GM11168 (cell line): ENCODE measurements around the gene RTL1.

ENCODE experiments used
- in situ Hi-C: fragments of 300-500 bp; cut with MboI; formaldehyde crosslinking; loops from one replicate; pipeline ENCODE4 v1.12.0; 2022; ENCODE audit warnings: low sequenced_read_pairs; ENCODE audit not compliant: unreplicated experiment

Gene RTL1

GRCh38 chr14:100903672-100904185 is at the start of gene RTL1:
RTL1 (minus strand) TSS chr14:100903722; CDS start chr14:100884788, 18,934 bp downstream.
- in situ Hi-C loops = no loop called here

- in situ Hi-C loops = no loop called here
These were observed 46.5 kb upstream of the RTL1 start for GRCh38 chr14:100950024-100950423.

GRCh38 chr14:100944052-100944451 is 40.5 kb upstream of the RTL1 start:
- in situ Hi-C loops = no loop called here

- in situ Hi-C loops = no loop called here
These were observed 26.7 kb upstream of the RTL1 start for GRCh38 chr14:100930270-100930669.

- in situ Hi-C loops = no loop called here
These were observed 12.0 kb upstream of the RTL1 start for GRCh38 chr14:100915560-100915959.

- in situ Hi-C loops = no loop called here
These were observed 11.1 kb upstream of the RTL1 start for GRCh38 chr14:100914597-100915021.

- in situ Hi-C loops = no loop called here
These were observed 8.3 kb upstream of the RTL1 start for GRCh38 chr14:100911665-100912316.

GRCh38 chr14:100910888-100911664 is 7.6 kb upstream of the RTL1 start:
- in situ Hi-C loops = no loop called here

- in situ Hi-C loops = no loop called here
These were observed 5.9 kb upstream of the RTL1 start for GRCh38 chr14:100909439-100909838.

- in situ Hi-C loops = no loop called here
These were observed 3.7 kb upstream of the RTL1 start for GRCh38 chr14:100907240-100907639.

GRCh38 chr14:100906420-100906819 is 2.9 kb upstream of the RTL1 start:
- in situ Hi-C loops = no loop called here

GRCh38 chr14:100905166-100905565 is 1.6 kb upstream of the RTL1 start:
- in situ Hi-C loops = no loop called here

GRCh38 chr14:100904307-100905087 is 975 bp upstream of the RTL1 start:
- in situ Hi-C loops = no loop called here

GRCh38 chr14:100903134-100903468 is 421 bp downstream of the RTL1 start:
- in situ Hi-C loops = no loop called here

GRCh38 chr14:100902295-100903133 is 1.0 kb downstream of the RTL1 start:
- in situ Hi-C loops = no loop called here

GRCh38 chr14:100901391-100902183 is 1.9 kb downstream of the RTL1 start:
- in situ Hi-C loops = no loop called here

- in situ Hi-C loops = no loop called here
These were observed 2.6 kb downstream of the RTL1 start for GRCh38 chr14:100900837-100901390.

GRCh38 chr14:100899884-100900771 is 3.4 kb downstream of the RTL1 start:
- in situ Hi-C loops = no loop called here
